Fibroblast of lung (primary cell): Measurements from ENCODE around the gene KYAT1.

ENCODE experiments used
- CTCF ChIP-seq, 2 donors: IDR thresholded peaks in 1 of 2; conservative IDR thresholded peaks in 1 of 2; 1 replicate in 1 of 2; 2 replicates in 1 of 2; pipeline ENCODE4 v1.5.1; 2011 to 2012; ENCODE audit warnings: low read length in 2 of 2, control low read depth in 1 of 2, inconsistent platforms in 1 of 2, low read depth in 1 of 2, mild to moderate bottlenecking in 1 of 2
- EZH2 ChIP-seq: IDR thresholded peaks from 2 replicates; pipeline ENCODE4 v1.5.1; 2012; ENCODE audit warnings: low read length, control low read depth, mild to moderate bottlenecking; ENCODE audit errors: missing control alignments

GRCh38 chr9:128792134-128792533 is 89.6 kb downstream of the KYAT1 start:
- TF ChIP-seq EZH2 (no peak), CTCF (conservative IDR thresholded peaks at IDR 0.05 in 1 of 2, IDR thresholded peaks at IDR 0.05 in 1 of 2; ENCODE audit: low read depth in 1 of 2, low read length in 2 of 2) (no peak)
